ENCODE results near the gene PCAT7.
"Not testable (repeated sequence)": the region's sequence is repeated elsewhere in the genome, so short reads cannot be mapped to it uniquely, and the experiment has no call there.

The PCAT7 gene

GRCh38 chr9:94534901-94535300 lies 20.0 kb upstream of the PCAT7 start:
- Histone ChIP-seq H2AFZ (ENCODE audit: low read depth, low read length) (no peak overlapping the region), H3K9me3 (ENCODE audit: low read length) (no peaks in the 10 kb centered on the region), H3K4me1 (ENCODE audit: insufficient read depth, low read length) (no peaks in the 10 kb centered on the region), H3K36me3 (ENCODE audit: insufficient read depth, low read length) (no peaks in the 10 kb centered on the region), H3K4me3 (ENCODE audit: low read length) (no peak overlapping the region), H3K27me3 (ENCODE audit: insufficient read depth, low read length) (no peaks in the 10 kb centered on the region)

- Histone ChIP-seq H3K4me3 (ENCODE audit: low read length) (no peak overlapping the region), H3K36me3 (ENCODE audit: insufficient read depth, low read length) (no peaks in the 10 kb centered on the region), H3K27me3 (ENCODE audit: insufficient read depth, low read length) (no peaks in the 10 kb centered on the region), H3K9me3 (ENCODE audit: low read length) (no peaks in the 10 kb centered on the region), H2AFZ (ENCODE audit: low read depth, low read length) (no peak overlapping the region), H3K4me1 (ENCODE audit: insufficient read depth, low read length) (no peaks in the 10 kb centered on the region)
Observed at GRCh38 chr9:94538908-94539307, 16.0 kb upstream of the PCAT7 start.

DNA sequence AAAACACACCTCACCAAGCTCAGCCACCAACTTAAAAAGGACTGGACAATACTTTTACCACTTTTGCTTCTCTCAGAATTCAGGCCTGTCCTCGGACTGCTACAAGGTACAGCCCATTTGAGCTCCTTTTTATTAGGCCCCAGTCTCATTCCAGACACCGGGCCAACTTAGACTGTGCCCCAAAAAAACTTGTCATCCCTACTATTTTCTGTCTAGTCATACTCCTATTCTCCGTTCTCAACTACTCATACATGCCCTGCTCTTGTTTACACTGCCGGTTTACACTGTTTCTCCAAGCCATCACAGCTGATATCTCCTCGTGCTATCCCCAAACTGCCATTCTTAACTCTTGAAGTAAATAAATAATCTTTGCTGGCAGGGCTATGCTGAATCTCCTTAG lies 10.5 kb upstream of the PCAT7 start:
- H2AFZ ChIP-seq (ENCODE audit: low read depth, low read length); H3K9me3 ChIP-seq (ENCODE audit: low read length); H3K4me3 ChIP-seq (ENCODE audit: low read length); H3K27me3 ChIP-seq (ENCODE audit: insufficient read depth, low read length); H3K36me3 ChIP-seq (ENCODE audit: insufficient read depth, low read length); H3K4me1 ChIP-seq (ENCODE audit: insufficient read depth, low read length): not testable (repeated sequence)

DNA sequence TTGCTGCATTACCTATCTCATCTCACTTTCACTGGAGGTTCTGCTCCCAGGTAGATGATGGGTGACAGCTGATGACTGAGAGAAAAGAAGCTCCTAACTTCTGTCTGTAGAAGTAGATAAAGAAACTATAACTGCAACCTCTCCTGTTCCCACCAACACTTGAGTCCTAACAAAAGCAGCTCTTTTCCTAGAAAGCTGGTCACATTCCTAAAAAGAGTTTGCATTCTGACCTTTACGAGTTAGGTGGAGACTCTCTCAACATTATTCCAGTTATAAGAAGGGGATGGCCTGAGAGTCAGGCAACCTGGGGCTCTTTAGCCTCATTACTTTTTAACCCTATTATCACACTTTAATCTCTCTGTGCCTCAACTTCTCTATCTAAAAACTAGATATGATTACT lies 8.9 kb upstream of the PCAT7 start:
- Histone ChIP-seq H2AFZ (ENCODE audit: low read depth, low read length) (no peak overlapping the region), H3K36me3 (ENCODE audit: insufficient read depth, low read length) (no peaks in the 10 kb centered on the region), H3K27me3 (ENCODE audit: insufficient read depth, low read length) (no peaks in the 10 kb centered on the region), H3K4me1 (ENCODE audit: insufficient read depth, low read length) (no peaks in the 10 kb centered on the region), H3K4me3 (ENCODE audit: low read length) (no peak overlapping the region), H3K9me3 (ENCODE audit: low read length) (no peaks in the 10 kb centered on the region)

- Histone ChIP-seq H3K9me3 (ENCODE audit: low read length) (no peaks in the 10 kb centered on the region), H3K27me3 (ENCODE audit: insufficient read depth, low read length) (no peaks in the 10 kb centered on the region), H3K4me1 (ENCODE audit: insufficient read depth, low read length) (peaks cover 15% of the 10 kb centered on the region), H3K4me3 (ENCODE audit: low read length) (peak overlapping the region; percentile 71), H3K36me3 (ENCODE audit: insufficient read depth, low read length) (no peaks in the 10 kb centered on the region), H2AFZ (ENCODE audit: low read depth, low read length) (no peak overlapping the region)
Observed at GRCh38 chr9:94553029-94553938, 1.6 kb upstream of the PCAT7 start.

- H3K4me3 ChIP-seq (ENCODE audit: low read length) = peak overlapping the region; percentile 71
- peaks cover 5% of the 10 kb centered on the region for H3K36me3 ChIP-seq (ENCODE audit: insufficient read depth, low read length)
- H2AFZ ChIP-seq (ENCODE audit: low read depth, low read length) = peak overlapping the region; percentile 63
- H3K27me3 ChIP-seq (ENCODE audit: insufficient read depth, low read length) = no peaks in the 10 kb centered on the region
- no peaks in the 10 kb centered on the region for H3K9me3 ChIP-seq (ENCODE audit: low read length)
- peaks cover 15% of the 10 kb centered on the region for H3K4me1 ChIP-seq (ENCODE audit: insufficient read depth, low read length)
Observed at GRCh38 chr9:94554078-94554438, 825 bp upstream of the PCAT7 start.

DNA sequence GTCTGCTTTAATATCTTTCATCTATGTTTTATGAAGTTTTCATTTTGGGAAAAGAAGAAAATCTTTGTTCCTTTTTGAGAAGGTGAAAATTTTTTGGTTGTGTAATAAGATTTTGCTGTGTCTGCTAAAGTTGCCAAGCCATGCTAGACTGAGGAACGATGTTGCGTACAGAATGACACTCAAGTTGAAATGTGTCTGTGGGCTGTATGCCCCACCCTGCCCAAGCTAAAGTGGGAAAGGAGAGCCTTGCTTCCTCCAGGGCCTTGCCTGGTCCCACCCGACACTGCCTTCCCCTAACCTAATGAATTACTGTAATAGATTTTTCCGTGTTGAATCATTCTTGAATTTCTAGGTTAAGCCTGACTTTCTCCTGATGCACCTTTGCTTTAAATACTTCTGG lies 2.5 kb downstream of the PCAT7 start:
- Histone ChIP-seq H3K4me1 (ENCODE audit: insufficient read depth, low read length) (peaks cover 15% of the 10 kb centered on the region), H3K27me3 (ENCODE audit: insufficient read depth, low read length) (no peaks in the 10 kb centered on the region), H2AFZ (ENCODE audit: low read depth, low read length) (no peak overlapping the region), H3K4me3 (ENCODE audit: low read length) (no peak overlapping the region), H3K9me3 (ENCODE audit: low read length) (no peaks in the 10 kb centered on the region), H3K36me3 (ENCODE audit: insufficient read depth, low read length) (peaks cover 19% of the 10 kb centered on the region)

DNA sequence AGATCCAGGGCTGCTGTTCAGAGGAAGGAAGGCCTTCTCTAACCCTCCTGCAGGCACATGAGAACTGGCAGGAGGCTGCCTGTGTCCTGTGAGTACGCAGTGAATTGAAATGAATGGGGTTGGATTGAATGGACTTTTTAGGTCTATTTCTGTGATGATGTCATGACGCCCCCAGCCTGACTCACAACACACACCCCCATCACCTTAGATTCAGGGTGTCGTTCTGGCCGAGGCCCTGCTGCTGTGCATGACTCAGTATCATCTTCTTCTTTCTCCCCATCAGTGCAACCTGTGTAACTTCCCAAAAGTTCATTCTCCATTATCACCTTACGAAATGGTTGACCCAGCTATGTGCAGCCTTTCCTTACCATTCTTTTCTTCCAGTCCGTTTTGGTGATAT lies 5.4 kb downstream of the PCAT7 start:
- H3K27me3 ChIP-seq (ENCODE audit: insufficient read depth, low read length) = no peaks in the 10 kb centered on the region
- peaks cover 5% of the 10 kb centered on the region for H3K4me1 ChIP-seq (ENCODE audit: insufficient read depth, low read length)
- H3K36me3 ChIP-seq (ENCODE audit: insufficient read depth, low read length) = peaks cover 25% of the 10 kb centered on the region
- no peak overlapping the region for H3K4me3 ChIP-seq (ENCODE audit: low read length)
- H2AFZ ChIP-seq (ENCODE audit: low read depth, low read length) = no peak overlapping the region
- no peaks in the 10 kb centered on the region for H3K9me3 ChIP-seq (ENCODE audit: low read length)

- Histone ChIP-seq H3K27me3 (ENCODE audit: insufficient read depth, low read length) (no peaks in the 10 kb centered on the region), H3K9me3 (ENCODE audit: low read length) (no peaks in the 10 kb centered on the region), H3K36me3 (ENCODE audit: insufficient read depth, low read length) (peaks cover 25% of the 10 kb centered on the region), H3K4me1 (ENCODE audit: insufficient read depth, low read length) (no peaks in the 10 kb centered on the region), H2AFZ (ENCODE audit: low read depth, low read length) (no peak overlapping the region), H3K4me3 (ENCODE audit: low read length) (no peak overlapping the region)
Observed at GRCh38 chr9:94563548-94563947, 8.7 kb downstream of the PCAT7 start.

DNA sequence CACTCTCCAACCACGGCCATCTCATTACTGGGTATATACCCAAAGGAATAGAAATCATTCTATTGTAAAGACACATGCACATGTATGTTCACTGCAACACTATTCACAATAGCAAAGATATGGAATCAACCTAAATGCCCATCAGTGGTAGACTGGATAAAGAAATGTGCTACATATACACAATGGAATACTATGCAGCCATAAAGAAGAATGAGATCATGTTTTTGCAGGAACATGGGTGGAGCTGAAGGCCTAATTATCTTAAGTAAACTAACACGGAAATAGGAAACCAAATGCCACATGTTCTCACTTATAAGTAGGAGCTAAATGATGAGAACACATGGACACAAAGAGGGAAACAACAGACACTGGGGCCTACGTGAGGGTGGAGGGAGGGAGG lies 9.4 kb downstream of the PCAT7 start:
- H3K4me1 ChIP-seq (ENCODE audit: insufficient read depth, low read length); H3K4me3 ChIP-seq (ENCODE audit: low read length); H3K9me3 ChIP-seq (ENCODE audit: low read length); H2AFZ ChIP-seq (ENCODE audit: low read depth, low read length); H3K27me3 ChIP-seq (ENCODE audit: insufficient read depth, low read length): not testable (repeated sequence)
- peaks cover 17% of the 10 kb centered on the region for H3K36me3 ChIP-seq (ENCODE audit: insufficient read depth, low read length)

GRCh38 chr9:94566550-94566949 lies 11.7 kb downstream of the PCAT7 start:
- Histone ChIP-seq H3K27me3 (ENCODE audit: insufficient read depth, low read length) (no peaks in the 10 kb centered on the region), H3K4me1 (ENCODE audit: insufficient read depth, low read length) (no peaks in the 10 kb centered on the region), H2AFZ (ENCODE audit: low read depth, low read length) (no peak overlapping the region), H3K9me3 (ENCODE audit: low read length) (no peaks in the 10 kb centered on the region), H3K36me3 (ENCODE audit: insufficient read depth, low read length) (peaks cover 7% of the 10 kb centered on the region), H3K4me3 (ENCODE audit: low read length) (no peak overlapping the region)

DNA sequence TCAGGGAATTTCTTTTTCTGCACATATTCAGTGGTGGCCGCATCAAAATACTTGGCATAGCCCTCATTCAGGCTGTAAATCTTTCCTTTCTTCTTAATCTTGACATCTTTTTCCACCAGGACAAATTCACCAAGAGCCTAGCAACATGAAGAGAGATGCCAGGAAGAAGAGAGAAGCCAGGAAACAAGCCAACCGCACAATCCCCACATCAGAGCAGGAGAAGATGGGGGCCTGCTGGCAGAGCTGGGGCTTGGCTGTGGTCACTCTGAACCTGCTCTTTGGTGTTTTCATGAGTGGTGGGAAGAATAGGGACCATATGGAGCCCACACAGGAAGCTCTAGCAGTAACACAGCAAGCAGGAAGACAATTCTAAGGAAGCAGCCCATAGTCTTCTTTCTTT lies 12.4 kb downstream of the PCAT7 start:
- Histone ChIP-seq H3K4me1 (ENCODE audit: insufficient read depth, low read length) (no peaks in the 10 kb centered on the region), H3K27me3 (ENCODE audit: insufficient read depth, low read length) (no peaks in the 10 kb centered on the region), H3K36me3 (ENCODE audit: insufficient read depth, low read length) (peaks cover 6% of the 10 kb centered on the region)

DNA sequence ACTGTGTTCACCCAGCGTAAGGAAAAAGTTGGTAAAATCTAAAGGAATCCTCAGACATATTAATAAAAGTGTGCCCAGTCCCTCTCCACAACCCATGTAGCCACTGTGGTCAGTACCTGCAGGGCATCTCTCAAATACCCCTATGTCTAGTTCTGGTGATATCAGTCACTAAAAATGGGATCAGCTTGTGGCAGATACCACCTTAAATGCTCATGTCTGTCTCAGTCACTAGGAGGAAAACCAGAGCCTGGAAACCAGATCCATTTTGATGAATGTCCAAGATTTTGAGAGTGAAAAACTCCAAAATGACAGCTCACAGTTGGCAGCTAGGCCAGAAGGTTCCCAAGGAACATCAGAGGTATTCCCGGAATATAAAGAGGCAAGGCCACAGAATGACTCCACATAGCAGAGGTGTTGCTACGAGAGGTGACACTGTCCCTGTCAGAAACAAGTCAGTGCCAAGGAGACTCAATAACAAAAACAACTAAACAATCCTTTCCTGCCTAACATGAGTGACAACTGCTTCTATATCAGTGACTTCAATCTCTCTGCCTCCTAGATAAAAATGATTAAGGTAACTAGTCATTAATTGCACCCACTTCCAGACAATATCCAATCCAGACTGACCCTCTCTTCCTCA lies 13.5 kb downstream of the PCAT7 start:
- Histone ChIP-seq H3K27me3 (ENCODE audit: insufficient read depth, low read length) (no peaks in the 10 kb centered on the region), H3K4me3 (ENCODE audit: low read length) (no peak overlapping the region), H3K9me3 (ENCODE audit: low read length) (no peaks in the 10 kb centered on the region), H3K36me3 (ENCODE audit: insufficient read depth, low read length) (peaks cover 2% of the 10 kb centered on the region), H2AFZ (ENCODE audit: low read depth, low read length) (no peak overlapping the region), H3K4me1 (ENCODE audit: insufficient read depth, low read length) (no peaks in the 10 kb centered on the region)

More for the DNA sequence above, 12.4 kb downstream of the PCAT7 start:
- Histone ChIP-seq H2AFZ (ENCODE audit: low read depth, low read length) (no peak overlapping the region), H3K4me3 (ENCODE audit: low read length) (no peak overlapping the region), H3K9me3 (ENCODE audit: low read length) (no peaks in the 10 kb centered on the region)

Data from neuron (in vitro differentiated cells).